IgD-negative memory B cell (primary cell): ENCODE results near the gene C11orf87. TPM values are rescaled to one million over a fixed set of nuclear protein-coding genes. Genes with fewer than 3 reads are reported as not detected.

Experiments
- H3K27ac Mint-ChIP-seq, 3 donors: one replicate each; pipeline ENCODE4 v1.8.0; 2020 to 2022; ENCODE audit warnings: mild to moderate bottlenecking in 3 of 3, mixed read lengths in 3 of 3, moderate library complexity in 1 of 3
- H3K27me3 Mint-ChIP-seq: one replicate; pipeline ENCODE4 v1.8.0; 2021; ENCODE audit warnings: mixed read lengths
- H3K36me3 Mint-ChIP-seq: one replicate; pipeline ENCODE4 v1.8.0; 2020; ENCODE audit warnings: mild to moderate bottlenecking, mixed read lengths
- H3K4me1 Mint-ChIP-seq, 3 donors: one replicate each; pipeline ENCODE4 v1.8.0; 2020 to 2022; ENCODE audit warnings: mixed read lengths in 3 of 3, mild to moderate bottlenecking in 1 of 3
- H3K4me3 Mint-ChIP-seq, 4 donors: one replicate each; pipeline ENCODE4 v1.8.0; 2020 to 2022; ENCODE audit warnings: mild to moderate bottlenecking in 4 of 4, mixed read lengths in 4 of 4, moderate library complexity in 3 of 4
- H3K9me3 Mint-ChIP-seq, 3 donors: one replicate each; pipeline ENCODE4 v1.8.0; 2020 to 2021; ENCODE audit warnings: mixed read lengths in 3 of 3, mild to moderate bottlenecking in 1 of 3
- polyA plus RNA-seq: library from polyadenylated mRNA; unstranded; fragments of 300-500 nt; fragmentation: Illumina TruSeq; gene quantifications from one replicate; pipeline ENCODE4 v1.2.3, GENCODE V29; 2021

The C11orf87 gene
- polyA plus RNA-seq, 1 donor from 2014 or later: not detected

- H3K27ac Mint-ChIP-seq: no peak overlapping the region
- H3K4me3 Mint-ChIP-seq: no peak overlapping the region
Measured at GRCh38 chr11:109425554-109425953, 3.6 kb downstream of the C11orf87 start.

GRCh38 chr11:109426442-109427240 lies 4.7 kb downstream of the C11orf87 start:
- H3K4me3 Mint-ChIP-seq: no peak overlapping the region
- peaks cover 0 to under 1% (median 0%) of the 10 kb centered on the region in 3 donors for H3K4me1 Mint-ChIP-seq
- H3K36me3 Mint-ChIP-seq: peaks cover 1% of the 10 kb centered on the region
- no peaks in the 10 kb centered on the region for H3K9me3 Mint-ChIP-seq
- H3K27me3 Mint-ChIP-seq: peaks cover 20% of the 10 kb centered on the region
- H3K27ac Mint-ChIP-seq: no peak overlapping the region

More at GRCh38 chr11:109425554-109425953, 3.6 kb downstream of the C11orf87 start:
- Mint-ChIP-seq H3K36me3 (peaks cover 1% of the 10 kb centered on the region), H3K9me3 (no peaks in the 10 kb centered on the region), H3K27me3 (peaks cover 26% of the 10 kb centered on the region), H3K4me1 (peaks cover 0 to 2% (median 0%) of the 10 kb centered on the region in 3 donors)

GRCh38 chr11:109432105-109432504 lies 10.1 kb downstream of the C11orf87 start:
- Mint-ChIP-seq H3K27ac (no peak overlapping the region), H3K36me3 (no peaks in the 10 kb centered on the region), H3K4me1 (no peaks in the 10 kb centered on the region), H3K4me3 (no peak overlapping the region), H3K27me3 (no peaks in the 10 kb centered on the region), H3K9me3 (peaks cover 0 to 2% (median 0%) of the 10 kb centered on the region in 3 donors)

- Mint-ChIP-seq H3K27me3 (no peaks in the 10 kb centered on the region), H3K36me3 (no peaks in the 10 kb centered on the region), H3K9me3 (peaks cover 0 to 2% (median 0%) of the 10 kb centered on the region in 3 donors), H3K27ac (no peak overlapping the region), H3K4me3 (no peak overlapping the region), H3K4me1 (no peaks in the 10 kb centered on the region)
Measured at GRCh38 chr11:109433753-109434256, 11.8 kb downstream of the C11orf87 start.

GRCh38 chr11:109435121-109435742 lies 13.2 kb downstream of the C11orf87 start:
- H3K4me1 Mint-ChIP-seq: no peaks in the 10 kb centered on the region
- no peaks in the 10 kb centered on the region for H3K36me3 Mint-ChIP-seq
- H3K27ac Mint-ChIP-seq: no peak overlapping the region
- H3K9me3 Mint-ChIP-seq: peaks cover 0 to 4% (median 0%) of the 10 kb centered on the region in 3 donors
- H3K4me3 Mint-ChIP-seq: no peak overlapping the region
- no peaks in the 10 kb centered on the region for H3K27me3 Mint-ChIP-seq

- Mint-ChIP-seq H3K4me3 (no peak overlapping the region), H3K27me3 (peaks cover 2% of the 10 kb centered on the region), H3K27ac (no peak overlapping the region), H3K9me3 (peaks cover 0 to 4% (median 1%) of the 10 kb centered on the region in 3 donors), H3K4me1 (no peaks in the 10 kb centered on the region), H3K36me3 (no peaks in the 10 kb centered on the region)
Measured at GRCh38 chr11:109439684-109440083, 17.7 kb downstream of the C11orf87 start.

GRCh38 chr11:109443052-109443451 lies 21.1 kb downstream of the C11orf87 start:
- no peak overlapping the region for H3K4me3 Mint-ChIP-seq
- H3K9me3 Mint-ChIP-seq: peaks cover 0 to 4% (median 1%) of the 10 kb centered on the region in 3 donors
- peaks cover 2% of the 10 kb centered on the region for H3K27me3 Mint-ChIP-seq
- no peak overlapping the region for H3K27ac Mint-ChIP-seq
- no peaks in the 10 kb centered on the region for H3K4me1 Mint-ChIP-seq
- no peaks in the 10 kb centered on the region for H3K36me3 Mint-ChIP-seq

GRCh38 chr11:109454857-109455256 lies 32.9 kb downstream of the C11orf87 start:
- Mint-ChIP-seq H3K4me1 (no peaks in the 10 kb centered on the region), H3K36me3 (no peaks in the 10 kb centered on the region), H3K9me3 (peaks cover 0 to 10% (median 1%) of the 10 kb centered on the region in 3 donors)

More at GRCh38 chr11:109454857-109455256, 32.9 kb downstream of the C11orf87 start:
- H3K27me3 Mint-ChIP-seq: no peaks in the 10 kb centered on the region
- H3K27ac Mint-ChIP-seq: no peak overlapping the region
- H3K4me3 Mint-ChIP-seq: no peak overlapping the region
